PC-9 (cell line): ENCODE data around the gene ROBO1. TPM values are rescaled to one million over a fixed set of nuclear protein-coding genes. Genes with fewer than 3 reads are reported as not detected.

Source experiments
- BruUV-seq: library from RNA; stranded (reverse); fragments of 400-500 nt; replicated peaks from 2 replicates; lab custom pipeline; 2021; lab: Mats Ljungman, UMichigan
- CTCF ChIA-PET: fragments of 300-600 bp; sonication (Branson Sonifier 250); formaldehyde crosslinking; loops from one replicate; lab custom pipeline; 2022; ENCODE audit warnings: antibody characterized with exemption; lab: Charles Lee
- POLR2A ChIA-PET: fragments of 300-600 bp; sonication (Branson Sonifier 250); formaldehyde crosslinking; loops from one replicate; lab custom pipeline; 2022; ENCODE audit warnings: antibody characterized with exemption; ENCODE audit not compliant: unreplicated experiment; lab: Charles Lee
- DNase-seq, 2 experiments: peaks; one replicate each; pipeline versions ENCODE4 v3.0.0 to v3.0.0-alpha.2; 2015 to 2022; ENCODE audit warnings: mixed read lengths in 1 of 2
- H2AFZ ChIP-seq: fragments of 200-600 bp; sonication (generic); 2 replicates; pipeline ENCODE4 v1.8.1; 2017; ENCODE audit warnings: antibody characterized with exemption
- H3F3A ChIP-seq: fragments of 200-600 bp; sonication (generic); 2 replicates; pipeline ENCODE4 v1.8.1; 2017; ENCODE audit warnings: antibody characterized with exemption, mild to moderate bottlenecking, low read depth; ENCODE audit not compliant: insufficient read depth
- H3K27ac ChIP-seq: fragments of 200-600 bp; sonication (generic); 2 replicates; pipeline ENCODE4 v1.6.1; 2016; ENCODE audit warnings: mixed run types
- H3K27me3 ChIP-seq: fragments of 200-600 bp; sonication (generic); 2 replicates; pipeline ENCODE4 v1.6.1; 2016; ENCODE audit warnings: low read depth, mixed run types; ENCODE audit not compliant: insufficient read depth
- H3K36me3 ChIP-seq: fragments of 200-600 bp; sonication (generic); 2 replicates; pipeline ENCODE4 v1.6.1; 2016; ENCODE audit warnings: low read depth, mixed run types
- H3K4me1 ChIP-seq: fragments of 200-600 bp; sonication (generic); replicated peaks from 2 replicates; pipeline ENCODE4 v1.6.1; 2016; ENCODE audit warnings: mixed run types; ENCODE audit not compliant: insufficient read depth
- H3K4me2 ChIP-seq: fragments of 200-600 bp; sonication (generic); 2 replicates; pipeline ENCODE4 v1.6.1; 2017; ENCODE audit warnings: mixed run types
- H3K4me3 ChIP-seq: fragments of 200-600 bp; sonication (generic); 2 replicates; pipeline ENCODE4 v1.6.1; 2016; ENCODE audit warnings: mixed run types
- H3K79me2 ChIP-seq: fragments of 200-600 bp; sonication (generic); 2 replicates; pipeline ENCODE4 v1.6.1; 2017; ENCODE audit warnings: low read depth, mixed run types
- H3K9me2 ChIP-seq: fragments of 200-600 bp; sonication (generic); 2 replicates; pipeline ENCODE4 v1.8.1; 2017; ENCODE audit warnings: mild to moderate bottlenecking; ENCODE audit not compliant: insufficient read depth
- H3K9me3 ChIP-seq: fragments of 200-600 bp; sonication (generic); 2 replicates; pipeline ENCODE4 v1.8.1; 2016; ENCODE audit warnings: low read depth; ENCODE audit not compliant: insufficient read depth
- H4K20me1 ChIP-seq: fragments of 200-600 bp; sonication (generic); 2 replicates; pipeline ENCODE4 v1.8.1; 2017; ENCODE audit not compliant: insufficient read depth
- CTCF ChIP-seq: fragments of 200-600 bp; sonication (generic); conservative IDR thresholded peaks from 2 replicates; pipeline ENCODE4 v1.6.1; 2017; ENCODE audit warnings: mixed run types, antibody characterized with exemption, mild to moderate bottlenecking, moderate library complexity
- EZH2 ChIP-seq: fragments of 200-600 bp; sonication (generic); IDR thresholded peaks from 2 replicates; pipeline ENCODE4 v1.8.0; 2017; ENCODE audit warnings: antibody characterized with exemption, low read depth
- intact Hi-C: fragments of 100-400 bp; cut with micrococcal nuclease; formaldehyde crosslinking; loops from one replicate; pipeline ENCODE4 v1.10.0; 2022; ENCODE audit not compliant: unreplicated experiment
- total RNA-seq: library from RNA; stranded (reverse); gene quantifications from 2 replicates; pipeline ENCODE4 v1.2.3, GENCODE V29; 2021

Gene ROBO1
- total RNA-seq, 1 experiment from 2014 or later = 17.5 TPM

- CTCF ChIA-PET = no interaction called here
- Histone ChIP-seq H3K9me3 (no peaks in the 10 kb centered on the region), H2AFZ (peak overlapping the region; percentile 36; the same call in 1 of the 2 replicates)
Measured at GRCh38 chr3:79636372-79636771, 131.4 kb downstream of the ROBO1 start.

GRCh38 chr3:79632842-79633241, 135.0 kb downstream of the ROBO1 start:
- ChIA-PET POLR2A (no interaction called here), CTCF (no interaction called here)
- TF ChIP-seq EZH2 = no peak
- no peak for TF ChIP-seq CTCF
- intact Hi-C loops = loop anchor here (5.0 kb wide), 1 partner anchor 996 kb away; no protein-coding TSS in a partner anchor
- Histone ChIP-seq H3K4me3 (no peak overlapping the region), H3K4me1 (no peaks in the 10 kb centered on the region), H3K27ac (no peak overlapping the region), H3K36me3 (no peaks in the 10 kb centered on the region; the same call in 1 of the 2 replicates), H3K27me3 (no peaks in the 10 kb centered on the region), H3K9me3 (peaks cover 3% of the 10 kb centered on the region), H2AFZ (no peak overlapping the region), H3K9me2 (no peaks in the 10 kb centered on the region), H3K4me2 (no peak overlapping the region), H4K20me1 (no peaks in the 10 kb centered on the region), H3F3A (no peaks in the 10 kb centered on the region), H3K79me2 (no peaks in the 10 kb centered on the region)
- no peak for DNase-seq
- no TSS peak for BruUV-seq

More at GRCh38 chr3:79636372-79636771, 131.4 kb downstream of the ROBO1 start:
- Histone ChIP-seq H3K4me2 (no peak overlapping the region), H4K20me1 (no peaks in the 10 kb centered on the region), H3K4me3 (no peak overlapping the region), H3K36me3 (no peaks in the 10 kb centered on the region), H3K4me1 (no peaks in the 10 kb centered on the region), H3K9me2 (no peaks in the 10 kb centered on the region), H3K79me2 (no peaks in the 10 kb centered on the region), H3F3A (no peaks in the 10 kb centered on the region), H3K27ac (no peak overlapping the region), H3K27me3 (no peaks in the 10 kb centered on the region)
- TF ChIP-seq EZH2 (no peak), CTCF (no peak)
- intact Hi-C loops = no loop called here
- no TSS peak for BruUV-seq
- POLR2A ChIA-PET = interaction anchor here (0.6 kb wide), 1 partner anchor 301 kb away, joined by 3 read pairs; no protein-coding TSS in a partner anchor
- DNase-seq = no peak

GRCh38 chr3:79618883-79619282, 148.9 kb downstream of the ROBO1 start:
- Histone ChIP-seq H3K9me2 (no peaks in the 10 kb centered on the region), H3F3A (peaks cover 12% of the 10 kb centered on the region; the same call in 1 of the 2 replicates), H3K27ac (peak overlapping the region; percentile 76), H3K27me3 (no peaks in the 10 kb centered on the region), H3K79me2 (no peaks in the 10 kb centered on the region), H2AFZ (no peak overlapping the region), H3K4me3 (no peak overlapping the region), H3K36me3 (no peaks in the 10 kb centered on the region), H4K20me1 (no peaks in the 10 kb centered on the region), H3K4me2 (no peak overlapping the region), H3K4me1 (0 out of 2 replicates have a peak, but pooled peaks cover 5% of the 10 kb centered on the region), H3K9me3 (peaks cover 31% of the 10 kb centered on the region)
- peak; percentile 39 to 70 for DNase-seq
- intact Hi-C loops = no loop called here
- no TSS peak for BruUV-seq
- ChIA-PET POLR2A (no interaction called here), CTCF (no interaction called here)
- TF ChIP-seq EZH2 (no peak), CTCF (no peak)
